HEK293T (cell line): ENCODE results near the gene SMIM44.
"Not testable (repeated sequence)": the region's sequence is repeated elsewhere in the genome, so short reads cannot be mapped to it uniquely, and the experiment has no call there.

Experiments
- CTCF ChIA-PET: fragments of 350-600 bp; formaldehyde crosslinking; extraction: SDS; loops from one replicate; lab custom pipeline; 2021; ENCODE audit warnings: antibody characterized with exemption, inconsistent platforms; lab: Yijun Ruan, JAX
- POLR2A ChIA-PET: fragments of 350-600 bp; formaldehyde crosslinking; extraction: SDS; loops from one replicate; lab custom pipeline; 2020; ENCODE audit warnings: antibody characterized with exemption, inconsistent platforms; lab: Yijun Ruan, JAX
- DNase-seq: peaks from one replicate; pipeline ENCODE4 v3.0.0; 2012; ENCODE audit warnings: mixed read lengths; ENCODE audit errors: extremely low spot score
- ARNT ChIP-seq: fragments of 450-650 bp; IDR thresholded peaks from 2 replicates; pipeline ENCODE4 v1.6.1; 2017; ENCODE audit warnings: mild to moderate bottlenecking
- BHLHE40 ChIP-seq: fragments of 450-650 bp; IDR thresholded peaks from 2 replicates; pipeline ENCODE4 v1.6.1; 2016; ENCODE audit warnings: mild to moderate bottlenecking, moderate library complexity, borderline replicate concordance
- CTBP1 ChIP-seq: fragments of 450-650 bp; IDR thresholded peaks from 2 replicates; pipeline ENCODE4 v1.6.1; 2016; ENCODE audit warnings: borderline replicate concordance
- ELF4 ChIP-seq: fragments of 450-650 bp; IDR thresholded peaks from 2 replicates; pipeline ENCODE4 v1.6.1; 2017; ENCODE audit warnings: antibody characterized with exemption
- FOXA1 ChIP-seq: fragments of 450-650 bp; IDR thresholded peaks from 2 replicates; pipeline ENCODE4 v1.6.1; 2016; ENCODE audit warnings: mild to moderate bottlenecking
- FOXK2 ChIP-seq: fragments of 450-650 bp; IDR thresholded peaks from 2 replicates; pipeline ENCODE4 v1.6.1; 2016; ENCODE audit warnings: mild to moderate bottlenecking
- FOXM1 ChIP-seq: fragments of 450-650 bp; IDR thresholded peaks from 2 replicates; pipeline ENCODE4 v1.6.1; 2017; ENCODE audit warnings: mild to moderate bottlenecking, borderline replicate concordance
- HDGF ChIP-seq: fragments of 450-650 bp; IDR thresholded peaks from 2 replicates; pipeline ENCODE4 v1.6.1; 2017; ENCODE audit warnings: antibody characterized with exemption, borderline replicate concordance
- L3MBTL2 ChIP-seq: fragments of 450-650 bp; conservative IDR thresholded peaks from 2 replicates; pipeline ENCODE4 v1.6.1; 2016; ENCODE audit warnings: mild to moderate bottlenecking
- LEF1 ChIP-seq: fragments of 450-650 bp; IDR thresholded peaks from 2 replicates; pipeline ENCODE4 v1.6.1; 2017; ENCODE audit warnings: mild to moderate bottlenecking, borderline replicate concordance
- NFRKB ChIP-seq: fragments of 450-650 bp; IDR thresholded peaks from 2 replicates; pipeline ENCODE4 v1.6.1; 2016; ENCODE audit warnings: mild to moderate bottlenecking, moderate library complexity
- SP1 ChIP-seq: fragments of 450-650 bp; IDR thresholded peaks from 2 replicates; pipeline ENCODE4 v1.6.1; 2017
- SUZ12 ChIP-seq: fragments of 450-650 bp; IDR thresholded peaks from 2 replicates; pipeline ENCODE4 v1.6.1; 2016; ENCODE audit warnings: mild to moderate bottlenecking
- TARDBP ChIP-seq: fragments of 450-650 bp; IDR thresholded peaks from 2 replicates; pipeline ENCODE4 v1.6.1; 2016
- ZNF384 ChIP-seq: fragments of 450-650 bp; IDR thresholded peaks from 2 replicates; pipeline ENCODE4 v1.6.1; 2016
- TF ChIP-seq, protein P1 (sequence below): fragments of 450-650 bp; IDR thresholded peaks from 2 replicates; pipeline ENCODE4 v1.6.1; 2016

The SMIM44 gene

DNA sequence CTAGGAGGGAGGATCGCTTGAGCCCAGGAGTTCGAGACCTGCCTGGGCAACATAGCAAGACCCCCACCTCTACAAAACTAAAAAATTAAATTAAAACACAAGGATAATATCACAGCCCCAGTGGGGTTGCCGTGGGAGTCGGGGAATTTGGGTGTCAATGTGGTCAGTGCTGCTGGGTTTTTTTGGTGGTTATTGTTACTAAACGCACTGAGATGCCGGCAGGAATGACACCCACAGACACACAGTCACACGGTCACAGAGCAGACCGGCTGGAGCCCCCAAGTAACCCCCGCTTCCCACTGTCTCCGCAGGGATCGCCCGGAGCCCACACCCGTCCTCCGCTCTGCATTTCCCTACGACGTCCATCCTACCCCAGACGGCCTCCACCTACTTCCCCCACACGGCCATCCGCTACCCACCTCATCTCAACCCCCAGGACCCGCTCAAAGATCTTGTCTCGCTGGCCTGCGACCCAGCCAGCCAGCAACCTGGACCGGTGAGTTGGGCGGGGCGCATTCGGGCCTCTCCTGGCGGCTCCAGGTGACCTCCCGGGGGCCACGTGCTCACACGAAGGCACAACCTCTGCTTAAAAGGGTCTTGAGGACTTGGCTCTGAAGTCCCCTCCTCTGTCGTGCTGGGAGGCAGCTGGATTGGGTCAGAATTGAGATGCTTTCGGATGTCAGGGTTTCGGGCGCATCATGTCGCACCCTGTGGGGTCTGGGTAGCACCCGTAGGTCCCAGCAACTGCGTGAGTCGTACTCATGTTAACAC is 30.9 kb downstream of the SMIM44 start:
- no peak for DNase-seq
- TF ChIP-seq ZNF384 = no peak
- POLR2A ChIA-PET = no interaction called here
- CTCF ChIA-PET = no interaction called here

DNA sequence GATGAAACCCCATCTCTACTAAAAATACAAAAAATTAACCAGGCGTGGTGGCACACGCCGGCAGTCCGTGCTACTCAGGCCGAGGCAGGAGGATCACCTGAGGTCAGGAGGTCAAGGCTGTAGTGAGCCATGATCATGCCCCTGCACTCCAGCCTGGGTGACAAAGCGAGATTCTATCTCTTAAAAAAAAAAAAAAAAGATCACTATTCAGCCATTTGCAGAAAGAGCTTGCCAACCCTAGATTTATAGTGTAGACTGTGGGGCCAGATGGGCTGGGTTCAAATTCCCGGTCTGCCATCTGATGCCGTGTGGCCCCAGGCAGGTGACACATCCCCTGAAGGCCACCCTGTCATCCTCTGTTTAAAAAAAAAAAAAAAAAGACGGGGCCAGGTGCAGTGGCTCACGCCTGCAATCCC is 31.8 kb downstream of the SMIM44 start:
- no peak for DNase-seq
- CTCF ChIA-PET = no interaction called here

DNA sequence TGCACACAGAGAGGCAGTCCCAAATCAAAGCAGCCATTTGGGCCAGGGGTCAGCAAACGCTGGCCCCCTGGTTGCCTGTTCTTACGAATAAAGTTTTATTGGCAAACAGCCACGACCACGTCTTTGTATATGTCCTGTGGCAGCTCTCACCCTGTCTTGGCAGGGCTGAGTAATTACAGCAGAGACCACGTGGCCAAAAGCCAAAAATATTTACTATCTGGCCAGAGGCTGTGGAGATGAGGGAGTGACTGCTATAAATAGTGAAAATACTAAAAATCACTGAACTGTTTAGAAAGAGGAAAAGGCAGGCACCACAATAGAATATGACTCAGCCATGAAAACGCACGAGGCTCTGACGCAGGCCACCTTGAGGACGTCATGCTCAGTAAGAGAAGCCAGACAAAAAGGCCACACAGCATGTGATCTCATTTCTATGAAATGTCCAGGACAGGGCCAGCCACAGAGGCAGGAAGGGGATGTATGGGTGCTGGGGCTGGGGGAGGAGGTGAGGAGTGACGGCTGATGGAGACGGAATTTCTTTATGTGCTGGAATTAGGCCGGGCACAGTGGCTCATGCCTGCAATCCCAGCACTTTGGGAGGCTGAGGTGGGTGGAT is 32.3 kb downstream of the SMIM44 start:
- ChIA-PET POLR2A (interaction anchor here (0.6 kb wide), 1 partner anchor 14 kb away, joined by 3 read pairs; no protein-coding TSS in a partner anchor), CTCF (no interaction called here)
- DNase-seq = no peak
- TF ChIP-seq TARDBP (no peak), BHLHE40 (no peak), LEF1 (no peak), NFRKB (no peak), SUZ12 (no peak), CTBP1 (no peak), L3MBTL2 (no peak), SP1 (no peak), ARNT (no peak), ZNF384 (no peak), HDGF (no peak), FOXA1 (no peak)

More for the DNA sequence above, 31.8 kb downstream of the SMIM44 start:
- POLR2A ChIA-PET = no interaction called here
- TF ChIP-seq FOXK2 = no peak
- no peak for TF ChIP-seq ARNT
- no peak for TF ChIP-seq BHLHE40
- TF ChIP-seq FOXM1 = no peak
- TF ChIP-seq SUZ12 = no peak
- no peak for TF ChIP-seq ELF4
- TF ChIP-seq NFRKB = no peak
- TF ChIP-seq L3MBTL2 = no peak
- no peak for TF ChIP-seq CTBP1
- TF ChIP-seq FOXA1 = no peak
- no peak for TF ChIP-seq ZNF384
- TF ChIP-seq, protein P1, sequence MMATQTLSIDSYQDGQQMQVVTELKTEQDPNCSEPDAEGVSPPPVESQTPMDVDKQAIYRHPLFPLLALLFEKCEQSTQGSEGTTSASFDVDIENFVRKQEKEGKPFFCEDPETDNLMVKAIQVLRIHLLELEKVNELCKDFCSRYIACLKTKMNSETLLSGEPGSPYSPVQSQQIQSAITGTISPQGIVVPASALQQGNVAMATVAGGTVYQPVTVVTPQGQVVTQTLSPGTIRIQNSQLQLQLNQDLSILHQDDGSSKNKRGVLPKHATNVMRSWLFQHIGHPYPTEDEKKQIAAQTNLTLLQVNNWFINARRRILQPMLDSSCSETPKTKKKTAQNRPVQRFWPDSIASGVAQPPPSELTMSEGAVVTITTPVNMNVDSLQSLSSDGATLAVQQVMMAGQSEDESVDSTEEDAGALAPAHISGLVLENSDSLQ = no peak
- no peak for TF ChIP-seq HDGF
- TF ChIP-seq SP1 = no peak
- TF ChIP-seq LEF1 = no peak
- no peak for TF ChIP-seq TARDBP

DNA sequence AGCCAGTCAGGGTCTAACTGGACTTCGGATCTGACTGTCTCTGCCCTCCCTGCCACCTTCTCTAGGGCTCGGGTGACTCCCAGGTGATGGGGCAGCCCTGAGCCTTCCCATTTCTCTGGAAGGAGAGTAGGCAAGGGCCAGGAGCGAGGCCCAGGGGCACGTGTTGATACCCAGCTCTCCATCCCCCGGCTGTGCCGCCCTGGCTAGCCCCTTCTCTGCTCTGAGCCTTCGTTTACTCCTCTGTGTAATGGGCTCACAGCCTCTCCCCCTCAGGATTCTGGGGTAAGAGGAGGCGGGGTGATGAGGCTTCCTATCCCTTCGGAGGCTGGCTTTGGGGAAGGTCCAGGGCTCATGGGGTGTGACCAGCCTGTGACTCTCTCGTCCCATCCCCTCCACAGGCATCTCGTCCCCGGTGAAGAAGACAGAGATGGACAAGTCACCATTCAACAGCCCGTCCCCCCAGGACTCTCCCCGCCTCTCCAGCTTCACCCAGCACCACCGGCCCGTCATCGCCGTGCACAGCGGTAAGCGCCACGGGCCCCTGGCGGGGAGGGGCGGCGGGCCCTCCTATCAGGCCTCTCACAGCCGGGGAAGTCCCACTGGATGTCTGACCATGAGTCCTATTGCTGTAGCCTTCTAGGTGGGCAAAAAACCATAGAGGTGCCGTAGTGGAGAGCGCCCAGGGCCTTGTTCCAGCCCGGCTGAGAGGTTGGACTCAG is 34.5 kb downstream of the SMIM44 start:
- ChIA-PET POLR2A (no interaction called here), CTCF (no interaction called here)
- no peak for DNase-seq
- TF ChIP-seq, protein P1 = no peak
- TF ChIP-seq FOXK2 = no peak
- TF ChIP-seq NFRKB = no peak
- no peak for TF ChIP-seq FOXM1
- TF ChIP-seq CTBP1 = no peak
- no peak for TF ChIP-seq SUZ12
- TF ChIP-seq LEF1 = no peak

DNA sequence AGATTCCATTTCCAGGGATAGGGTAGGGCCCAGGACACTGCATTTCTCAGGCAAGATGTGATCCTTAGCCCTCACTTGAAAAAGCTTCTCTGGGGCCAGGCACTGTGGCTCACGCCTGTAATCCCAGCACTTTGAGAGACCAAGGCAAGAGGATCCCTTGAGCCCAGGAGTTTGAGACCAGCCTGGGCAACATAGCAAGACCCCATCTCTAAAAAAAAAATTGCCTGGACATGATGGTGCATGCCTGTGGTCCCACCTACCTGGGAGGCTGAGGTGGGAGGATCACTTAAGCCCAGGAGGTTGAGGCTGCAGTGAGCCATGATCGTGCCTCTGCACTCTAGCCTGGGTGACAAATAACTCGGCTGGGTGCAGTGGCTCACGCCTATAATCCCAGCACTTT is 36.6 kb downstream of the SMIM44 start:
- DNase-seq, POLR2A ChIA-PET, CTCF ChIA-PET: not testable (repeated sequence)

DNA sequence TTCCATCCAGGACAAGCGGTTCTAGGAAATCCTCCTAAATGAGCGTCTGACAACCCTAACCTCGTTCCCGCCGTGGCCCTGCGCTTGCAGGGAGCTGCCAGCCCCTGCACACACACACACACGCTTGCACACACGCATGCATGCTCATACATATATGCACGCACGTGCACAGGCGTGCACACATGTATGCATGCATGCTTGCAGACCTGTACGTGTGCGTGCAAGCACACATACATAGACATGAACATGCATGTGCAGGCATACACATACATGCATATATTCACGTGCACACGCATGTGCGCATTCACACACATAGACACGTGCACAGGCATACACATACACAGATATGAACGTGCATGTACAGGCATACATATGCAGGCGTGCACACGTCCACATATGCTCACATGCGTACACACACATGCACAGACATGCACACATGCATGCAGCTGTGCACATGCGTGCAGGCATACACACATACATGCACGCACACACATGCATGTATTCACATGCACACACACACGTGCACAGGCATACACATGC is 38.5 kb downstream of the SMIM44 start:
- TF ChIP-seq, protein P1 = no peak
- TF ChIP-seq FOXA1 (no peak), SP1 (no peak), LEF1 (no peak), ELF4 (no peak), BHLHE40 (no peak), NFRKB (no peak), SUZ12 (no peak), L3MBTL2 (no peak), CTBP1 (no peak), FOXK2 (no peak), FOXM1 (no peak), ARNT (no peak), HDGF (no peak), ZNF384 (no peak), TARDBP (no peak)
- DNase-seq = no peak
- POLR2A ChIA-PET = no interaction called here
- CTCF ChIA-PET = no interaction called here
